ENCODE results near the gene GPD1. TPM values are rescaled to one million over a fixed set of nuclear protein-coding genes. Genes with fewer than 3 reads are reported as not detected.

GPD1 gene
- total RNA-seq, 5 donors from 2014 or later (not counting 1 experiment from before 2014, with no cell fraction given) = 0.41 to 1.1 (median 0.86) TPM

GRCh38 chr12:50058743-50059312 lies 45.0 kb upstream of the GPD1 start:
- ATAC-seq (replicated peaks in 1 of 4) = peak; percentile 15 to 34 (median 20)
- Mint-ChIP-seq H3K36me3 (no peaks in the 10 kb centered on the region), H3K27ac (peak overlapping the region in 1 of 2 donors; percentile 84), H3K4me1 (peaks cover 37 to 52% (median 49%) of the 10 kb centered on the region in 3 donors), H3K27me3 (peaks cover 16 to 48% of the 10 kb centered on the region in 2 donors), H3K4me3 (peak overlapping the region; percentile 59 to 94 (median 62)), H3K9me3 (no peaks in the 10 kb centered on the region)
- DNase-seq = peak in 4 of 35 experiments; percentile 14 to 42 (median 32)
- H3K4me1 ChIP-seq (ENCODE audit: control insufficient read depth in 1 of 2, extremely low read depth in 1 of 2, insufficient read depth in 2 of 2, low read length in 2 of 2) = peaks cover 29 to 48% of the 10 kb centered on the region in 2 experiments
- peaks cover 3 to 69% of the 10 kb centered on the region in 2 experiments for H3K27me3 ChIP-seq (replicated peaks in 1 of 2; ENCODE audit: control insufficient read depth in 2 of 2, extremely low read depth in 1 of 2, insufficient read depth in 2 of 2, low read length in 1 of 2)
- ChIA-PET CTCF (interaction anchor here (0.5 to 1.7 kb wide), 3 partner anchors 11 to 92 kb away, joined by 3 to 5 read pairs (median 4); no protein-coding TSS in a partner anchor), POLR2A (interaction anchor here (0.5 to 1.0 kb wide), 3 partner anchors 337 to 836 kb away, joined by 4 to 10 read pairs (median 4); partner anchors contain the start of gene FAM186A (in 1 of the 2))
- 75% methylated on average over 11 of the region's 15 CpGs for WGBS (ENCODE audit: insufficient coverage)
- H3K36me3 ChIP-seq (ENCODE audit: control insufficient read depth in 2 of 2, extremely low read depth in 1 of 2, insufficient read depth in 1 of 2, low read length in 1 of 2) = no peaks in the 10 kb centered on the region
- H3K27ac ChIP-seq (ENCODE audit: low read length) = no peak overlapping the region
- no peak overlapping the region for H3K4me3 ChIP-seq (ENCODE audit: control insufficient read depth in 1 of 2, extremely low read depth in 1 of 2, low read length in 1 of 2)
- no peaks in the 10 kb centered on the region for H3K9me3 ChIP-seq

- peaks cover 37 to 52% (median 49%) of the 10 kb centered on the region in 3 donors for H3K4me1 Mint-ChIP-seq
- Histone ChIP-seq H3K27ac (ENCODE audit: low read length) (no peak overlapping the region), H3K27me3 (replicated peaks in 1 of 2; ENCODE audit: control insufficient read depth in 2 of 2, extremely low read depth in 1 of 2, insufficient read depth in 2 of 2, low read length in 1 of 2) (peaks cover 3 to 70% of the 10 kb centered on the region in 2 experiments), H3K4me3 (ENCODE audit: control insufficient read depth in 1 of 2, extremely low read depth in 1 of 2, low read length in 1 of 2) (no peak overlapping the region), H3K36me3 (ENCODE audit: control insufficient read depth in 2 of 2, extremely low read depth in 1 of 2, insufficient read depth in 1 of 2, low read length in 1 of 2) (no peaks in the 10 kb centered on the region), H3K4me1 (ENCODE audit: control insufficient read depth in 1 of 2, extremely low read depth in 1 of 2, insufficient read depth in 2 of 2, low read length in 2 of 2) (peaks cover 29 to 48% of the 10 kb centered on the region in 2 experiments), H3K9me3 (no peaks in the 10 kb centered on the region)
- peak overlapping the region; percentile 35 to 94 (median 67) for H3K4me3 Mint-ChIP-seq
- peak in 24 of 35 experiments; percentile 12 to 66 (median 36) for DNase-seq
- peak; percentile 64 to 74 (median 66) for ATAC-seq (replicated peaks in 1 of 4)
- H3K27ac Mint-ChIP-seq = peak overlapping the region; percentile 83 to 84
- CTCF ChIA-PET = interaction anchor here (0.5 to 1.7 kb wide), 3 partner anchors 11 to 93 kb away, joined by 3 to 5 read pairs (median 4); no protein-coding TSS in a partner anchor
- POLR2A ChIA-PET = interaction anchor here in 1 of 2 donors (1.0 kb wide), 1 partner anchor 336 kb away, joined by 4 read pairs; the partner anchor contains the start of gene FAM186A
- no peaks in the 10 kb centered on the region for H3K9me3 Mint-ChIP-seq
- no peaks in the 10 kb centered on the region for H3K36me3 Mint-ChIP-seq
- peaks cover 16 to 48% of the 10 kb centered on the region in 2 donors for H3K27me3 Mint-ChIP-seq
- WGBS (ENCODE audit: insufficient coverage) = 17% methylated on average over 10 of the region's 12 CpGs
Observed at GRCh38 chr12:50059440-50060119, 44.2 kb upstream of the GPD1 start.

- peaks cover 16 to 48% of the 10 kb centered on the region in 2 donors for H3K27me3 Mint-ChIP-seq
- no peaks in the 10 kb centered on the region for H3K9me3 Mint-ChIP-seq
- H3K27ac Mint-ChIP-seq = peak overlapping the region in 1 of 2 donors; percentile 84
- H3K36me3 Mint-ChIP-seq = no peaks in the 10 kb centered on the region
- Histone ChIP-seq H3K36me3 (ENCODE audit: control insufficient read depth in 2 of 2, extremely low read depth in 1 of 2, insufficient read depth in 1 of 2, low read length in 1 of 2) (no peaks in the 10 kb centered on the region), H3K27me3 (replicated peaks in 1 of 2; ENCODE audit: control insufficient read depth in 2 of 2, extremely low read depth in 1 of 2, insufficient read depth in 2 of 2, low read length in 1 of 2) (peaks cover 3 to 70% of the 10 kb centered on the region in 2 experiments), H3K9me3 (no peaks in the 10 kb centered on the region), H3K27ac (ENCODE audit: low read length) (no peak overlapping the region), H3K4me1 (ENCODE audit: control insufficient read depth in 1 of 2, extremely low read depth in 1 of 2, insufficient read depth in 2 of 2, low read length in 2 of 2) (peaks cover 29 to 48% of the 10 kb centered on the region in 2 experiments), H3K4me3 (ENCODE audit: control insufficient read depth in 1 of 2, extremely low read depth in 1 of 2, low read length in 1 of 2) (no peak overlapping the region)
- DNase-seq (peak in 1 of 35 experiments; percentile 13), ATAC-seq (replicated peaks in 1 of 4) (no peak)
- H3K4me1 Mint-ChIP-seq = peaks cover 37 to 52% (median 49%) of the 10 kb centered on the region in 3 donors
- CTCF ChIA-PET = interaction anchor here (0.9 to 1.7 kb wide), 2 partner anchors 10 to 15 kb away, joined by 4 read pairs; no protein-coding TSS in a partner anchor
- WGBS (ENCODE audit: insufficient coverage) = 100% methylated on average over 1 of the region's 4 CpGs
- H3K4me3 Mint-ChIP-seq = peak overlapping the region; percentile 35 to 94 (median 67)
- POLR2A ChIA-PET = no interaction called here
Observed at GRCh38 chr12:50060120-50060468, 43.7 kb upstream of the GPD1 start.

GRCh38 chr12:50061171-50061570 lies 42.6 kb upstream of the GPD1 start:
- Histone ChIP-seq H3K27ac (ENCODE audit: low read length) (no peak overlapping the region), H3K9me3 (no peaks in the 10 kb centered on the region), H3K4me1 (ENCODE audit: control insufficient read depth in 1 of 2, extremely low read depth in 1 of 2, insufficient read depth in 2 of 2, low read length in 2 of 2) (peaks cover 29 to 42% of the 10 kb centered on the region in 2 experiments), H3K36me3 (ENCODE audit: control insufficient read depth in 2 of 2, extremely low read depth in 1 of 2, insufficient read depth in 1 of 2, low read length in 1 of 2) (no peaks in the 10 kb centered on the region), H3K4me3 (ENCODE audit: control insufficient read depth in 1 of 2, extremely low read depth in 1 of 2, low read length in 1 of 2) (no peak overlapping the region), H3K27me3 (replicated peaks in 1 of 2; ENCODE audit: control insufficient read depth in 2 of 2, extremely low read depth in 1 of 2, insufficient read depth in 2 of 2, low read length in 1 of 2) (peaks cover 3 to 64% of the 10 kb centered on the region in 2 experiments)
- ATAC-seq (replicated peaks in 1 of 4) (no peak), DNase-seq (no peak)
- no CpG with 5 or more reads among the region's 2 CpGs for WGBS (ENCODE audit: insufficient coverage)
- ChIA-PET POLR2A (no interaction called here), CTCF (no interaction called here)
- H3K9me3 Mint-ChIP-seq = no peaks in the 10 kb centered on the region
- peaks cover 30 to 44% (median 42%) of the 10 kb centered on the region in 3 donors for H3K4me1 Mint-ChIP-seq
- peak overlapping the region in 1 of 2 donors; percentile 7 for H3K27ac Mint-ChIP-seq
- H3K27me3 Mint-ChIP-seq = peaks cover 10 to 42% of the 10 kb centered on the region in 2 donors
- H3K36me3 Mint-ChIP-seq = no peaks in the 10 kb centered on the region
- H3K4me3 Mint-ChIP-seq = peak overlapping the region in 1 of 3 donors; percentile 10

- Mint-ChIP-seq H3K27me3 (peaks cover 5 to 32% of the 10 kb centered on the region in 2 donors), H3K4me3 (no peak overlapping the region), H3K9me3 (no peaks in the 10 kb centered on the region), H3K27ac (no peak overlapping the region), H3K4me1 (peaks cover 21 to 35% (median 33%) of the 10 kb centered on the region in 3 donors), H3K36me3 (no peaks in the 10 kb centered on the region)
- Histone ChIP-seq H3K9me3 (no peaks in the 10 kb centered on the region), H3K27ac (ENCODE audit: low read length) (no peak overlapping the region), H3K36me3 (ENCODE audit: control insufficient read depth in 2 of 2, extremely low read depth in 1 of 2, insufficient read depth in 1 of 2, low read length in 1 of 2) (no peaks in the 10 kb centered on the region), H3K4me1 (ENCODE audit: control insufficient read depth in 1 of 2, extremely low read depth in 1 of 2, insufficient read depth in 2 of 2, low read length in 2 of 2) (peaks cover 23 to 32% of the 10 kb centered on the region in 2 experiments), H3K4me3 (ENCODE audit: control insufficient read depth in 1 of 2, extremely low read depth in 1 of 2, low read length in 1 of 2) (no peak overlapping the region), H3K27me3 (replicated peaks in 1 of 2; ENCODE audit: control insufficient read depth in 2 of 2, extremely low read depth in 1 of 2, insufficient read depth in 2 of 2, low read length in 1 of 2) (peaks cover 0 to 55% of the 10 kb centered on the region in 2 experiments)
- CTCF ChIA-PET = interaction anchor here (0.6 to 1.2 kb wide), 3 partner anchors 8 to 95 kb away, joined by 3 read pairs; no protein-coding TSS in a partner anchor
- DNase-seq (no peak), ATAC-seq (replicated peaks in 1 of 4) (no peak)
- WGBS (ENCODE audit: insufficient coverage) = 65% methylated on average over 3 of the region's 6 CpGs
- POLR2A ChIA-PET = no interaction called here
Observed at GRCh38 chr12:50061946-50062686, 41.7 kb upstream of the GPD1 start.

All from T-cell (primary cell).